ENCODE data around the gene PRX. TPM values are rescaled to one million over a fixed set of nuclear protein-coding genes. Genes with fewer than 3 reads are reported as not detected.
A peak's percentile ranks its signal among the peaks of the same experiment; 100 is the strongest.

The PRX gene
- total RNA-seq, 1 experiment from 2014 or later = 4.8 TPM

GRCh38 chr19:40414542-40415535 is 1.7 kb upstream of the PRX start:
- Histone ChIP-seq H3K27me3 (ENCODE audit: insufficient read depth, low read length) (no peaks in the 10 kb centered on the region), H3K9me3 (ENCODE audit: control insufficient read depth in 1 of 2, insufficient read depth in 1 of 2, low read depth in 1 of 2, low read length in 2 of 2) (no peaks in the 10 kb centered on the region), H3K79me2 (ENCODE audit: insufficient read depth, low read length) (no peaks in the 10 kb centered on the region), H4K20me1 (ENCODE audit: insufficient read depth) (no peaks in the 10 kb centered on the region), H3K27ac (ENCODE audit: low read depth, low read length) (no peak overlapping the region; the same call in 1 of the 2 replicates), H3K9me2 (ENCODE audit: insufficient read depth) (no peaks in the 10 kb centered on the region), H3K4me3 (replicated peaks in 1 of 2; ENCODE audit: low read depth in 1 of 2, low read length in 2 of 2) (no peak overlapping the region), H3K36me3 (ENCODE audit: control insufficient read depth in 1 of 2, insufficient read depth in 2 of 2, low read length in 2 of 2) (no peaks in the 10 kb centered on the region), H3K4me1 (ENCODE audit: control insufficient read depth in 1 of 2, insufficient read depth in 2 of 2, low read length in 2 of 2) (peaks cover 41 to 80% of the 10 kb centered on the region in 2 experiments), H3K9ac (ENCODE audit: low read length) (peak overlapping the region; percentile 20; the same call in 1 of the 2 replicates), H3K4me2 (ENCODE audit: low read length) (no peak overlapping the region), H2AFZ (ENCODE audit: low read depth, low read length, poor library complexity, severe bottlenecking) (no peak overlapping the region)
- TF ChIP-seq POLR2A (IDR thresholded peaks at IDR 0.05; ENCODE audit: borderline replicate concordance, extremely low read depth, insufficient read depth, insufficient read length) (no peak), EGR1 (IDR thresholded peaks at IDR 0.05; ENCODE audit: low read depth) (no peak)
- ChIA-PET POLR2A (interaction anchor here (4.7 kb wide), 1 partner anchor 12 kb away, joined by 23 read pairs; the partner anchor contains the start of gene SERTAD1), CTCF (no interaction called here), RAD21 (ENCODE audit: low non-redundant PET in 1 of 2, low total read pairs in 2 of 2, uncharacterized antibody in 2 of 2, unreplicated experiment in 2 of 2) (no interaction called here)
- ATAC-seq = no peak
- BruUV-seq (replicated peaks) = no TSS peak
- DNase-seq (ENCODE audit: low read depth, low spot score) = no peak
- intact Hi-C loops (cut with micrococcal nuclease) = no loop called here

GRCh38 chr19:40412866-40413265 is 312 bp downstream of the PRX start:
- Histone ChIP-seq H3K4me1 (ENCODE audit: control insufficient read depth in 1 of 2, insufficient read depth in 2 of 2, low read length in 2 of 2) (peaks cover 41 to 70% of the 10 kb centered on the region in 2 experiments), H3K79me2 (ENCODE audit: insufficient read depth, low read length) (no peaks in the 10 kb centered on the region), H3K4me3 (replicated peaks in 1 of 2; ENCODE audit: low read depth in 1 of 2, low read length in 2 of 2) (no peak overlapping the region), H3K9me3 (ENCODE audit: control insufficient read depth in 1 of 2, insufficient read depth in 1 of 2, low read depth in 1 of 2, low read length in 2 of 2) (no peaks in the 10 kb centered on the region), H4K20me1 (ENCODE audit: insufficient read depth) (no peaks in the 10 kb centered on the region), H2AFZ (ENCODE audit: low read depth, low read length, poor library complexity, severe bottlenecking) (no peak overlapping the region), H3K9me2 (ENCODE audit: insufficient read depth) (no peaks in the 10 kb centered on the region), H3K27ac (ENCODE audit: low read depth, low read length) (no peak overlapping the region), H3K9ac (ENCODE audit: low read length) (no peak overlapping the region), H3K36me3 (ENCODE audit: control insufficient read depth in 1 of 2, insufficient read depth in 2 of 2, low read length in 2 of 2) (no peaks in the 10 kb centered on the region), H3K27me3 (ENCODE audit: insufficient read depth, low read length) (no peaks in the 10 kb centered on the region), H3K4me2 (ENCODE audit: low read length) (no peak overlapping the region)
- ChIA-PET POLR2A (interaction anchor here (1.1 to 4.8 kb wide), 3 partner anchors 8 to 21 kb away, joined by 3 to 14 read pairs (median 5); partner anchors contain the start of gene SERTAD1), CTCF (interaction anchor here (1.1 kb wide), 1 partner anchor 8 kb away, joined by 3 read pairs; no protein-coding TSS in a partner anchor), RAD21 (ENCODE audit: low non-redundant PET in 1 of 2, low total read pairs in 2 of 2, uncharacterized antibody in 2 of 2, unreplicated experiment in 2 of 2) (no interaction called here)
- no peak for DNase-seq (ENCODE audit: low read depth, low spot score)
- BruUV-seq (replicated peaks) = no TSS peak
- ATAC-seq = no peak
- intact Hi-C loops (cut with micrococcal nuclease) = no loop called here
- no peak for TF ChIP-seq SRF (IDR thresholded peaks at IDR 0.05; ENCODE audit: low read depth)
- no peak for TF ChIP-seq ELF1 (IDR thresholded peaks at IDR 0.05; ENCODE audit: borderline replicate concordance, low read depth)
- no peak for TF ChIP-seq FOSL1 (IDR thresholded peaks at IDR 0.05; ENCODE audit: low read depth)
- no peak for TF ChIP-seq ZBTB33 (IDR thresholded peaks at IDR 0.05; ENCODE audit: extremely low read depth, insufficient replicate concordance, low read length)
- no peak for TF ChIP-seq SIN3A (IDR thresholded peaks at IDR 0.05; ENCODE audit: low read depth)
- TF ChIP-seq EZH2phosphoT487 (IDR thresholded peaks at IDR 0.05; ENCODE audit: borderline replicate concordance) = no peak
- no peak for TF ChIP-seq EZH2 (IDR thresholded peaks at IDR 0.05)
- no peak for TF ChIP-seq TCF7L2 (IDR thresholded peaks at IDR 0.05; ENCODE audit: borderline replicate concordance, extremely low read depth, insufficient read depth, insufficient read length)
- TF ChIP-seq CTCF (IDR thresholded peaks at IDR 0.05 in 2 of 3, conservative IDR thresholded peaks at IDR 0.05 in 1 of 3; ENCODE audit: borderline replicate concordance in 1 of 3, insufficient read depth in 1 of 3, low read depth in 2 of 3, low read length in 2 of 3) = no peak
- TF ChIP-seq ZNF274 (IDR thresholded peaks at IDR 0.05; ENCODE audit: low read depth, low read length) = no peak
- no peak for TF ChIP-seq YY1 (IDR thresholded peaks at IDR 0.05; ENCODE audit: extremely low read depth, insufficient replicate concordance, low read depth, low read length)
- no peak for TF ChIP-seq RAD21 (IDR thresholded peaks at IDR 0.05; ENCODE audit: low read depth)
- no peak for TF ChIP-seq POLR2A (IDR thresholded peaks at IDR 0.05; ENCODE audit: borderline replicate concordance, extremely low read depth, insufficient read depth, insufficient read length)
